Measurements from ENCODE around the gene ZHX3. TPM values are rescaled to one million over a fixed set of nuclear protein-coding genes. Genes with fewer than 3 reads are reported as not detected.

ZHX3 gene
- total and polyA plus RNA-seq, 10 of the 15 experiments (the other 5 are each of a cell fraction or from before 2014, with no cell fraction given): 1.3 to 14.0 (median 5.0) TPM

Small RNA genes lying within 50 kb of the gene (microRNA-seq; reads per million reads assigned to microRNA genes)
- 1.1 reads per million for gene MIR6871

Small RNA genes lying within 50 kb of the gene (small RNA-seq; reads per million reads assigned to genes)
- gene AL022394.1: not detected
- gene MIR6871: not detected
- not detected for gene RN7SL615P

Other genes starting within 250 kb of the ZHX3 start
- gene PLCG1, start 180.2 kb downstream of the ZHX3 start, total RNA-seq (2014; rRNA removed): 48.4 and 55.4 TPM in 2 replicates
- gene PLCG1, start 180.2 kb downstream of the ZHX3 start, total RNA-seq (2014; rRNA removed; fragmentation: Illumina TruSeq; extraction: Trizol): 39.3 and 39.5 TPM in 2 replicates
- 78.6 and 85.4 TPM in 2 replicates for gene PLCG1, start 180.2 kb downstream of the ZHX3 start, total RNA-seq (2021)
- 61.7 and 114 TPM in 2 replicates for gene PLCG1, start 180.2 kb downstream of the ZHX3 start, polyA plus RNA-seq (2011; rRNA removed)
- 29.2 and 51.0 TPM in 2 replicates for gene PLCG1, start 180.2 kb downstream of the ZHX3 start, polyA plus RNA-seq (2014; fragmentation: Illumina TruSeq; extraction: Trizol)
- gene PLCG1, start 180.2 kb downstream of the ZHX3 start, polyA plus RNA-seq (2014; fragmentation: Nextera tagmentation; extraction: Ambion mirVana): 1 to 10 TPM; 2.6 to 3.0 TPM
- 70.4 and 85.0 TPM in 2 replicates for gene PLCG1, start 180.2 kb downstream of the ZHX3 start, polyA plus RNA-seq (2014; rRNA removed)
- gene PLCG1, start 180.2 kb downstream of the ZHX3 start, polyA plus RNA-seq (2016; fragmentation: Nextera tagmentation; extraction: Ambion mirVana): 10 to 100 TPM; 12.8 to 13.0 TPM
- 0.23 and 0.38 TPM in 2 replicates for gene LPIN3, start 23.1 kb upstream of the ZHX3 start, total RNA-seq (2014; rRNA removed)
- 0.18 and 0.28 TPM in 2 replicates for gene LPIN3, start 23.1 kb upstream of the ZHX3 start, total RNA-seq (2014; rRNA removed; fragmentation: Illumina TruSeq; extraction: Trizol)
- gene LPIN3, start 23.1 kb upstream of the ZHX3 start, total RNA-seq (2021): 0.49 and 0.51 TPM in 2 replicates
- 0.37 and 0.65 TPM in 2 replicates for gene LPIN3, start 23.1 kb upstream of the ZHX3 start, polyA plus RNA-seq (2011; rRNA removed)
- 0.17 and 0.53 TPM in 2 replicates for gene LPIN3, start 23.1 kb upstream of the ZHX3 start, polyA plus RNA-seq (2014; fragmentation: Illumina TruSeq; extraction: Trizol)
- under 1 TPM; 0.13 to 0.22 TPM for gene LPIN3, start 23.1 kb upstream of the ZHX3 start, polyA plus RNA-seq (2014; fragmentation: Nextera tagmentation; extraction: Ambion mirVana)
- gene LPIN3, start 23.1 kb upstream of the ZHX3 start, polyA plus RNA-seq (2014; rRNA removed): 0.90 and 1.3 TPM in 2 replicates
- gene LPIN3, start 23.1 kb upstream of the ZHX3 start, polyA plus RNA-seq (2016; fragmentation: Nextera tagmentation; extraction: Ambion mirVana): under 1 TPM; 0.60 to 0.63 TPM
- gene EMILIN3, start 49.1 kb upstream of the ZHX3 start, total RNA-seq (2014; rRNA removed): not detected in 2 replicates
- not detected in 2 replicates for gene EMILIN3, start 49.1 kb upstream of the ZHX3 start, total RNA-seq (2014; rRNA removed; fragmentation: Illumina TruSeq; extraction: Trizol)
- not detected in 2 replicates for gene EMILIN3, start 49.1 kb upstream of the ZHX3 start, total RNA-seq (2021)
- gene EMILIN3, start 49.1 kb upstream of the ZHX3 start, polyA plus RNA-seq (2011; rRNA removed): not detected in 2 replicates
- gene EMILIN3, start 49.1 kb upstream of the ZHX3 start, polyA plus RNA-seq (2014; fragmentation: Illumina TruSeq; extraction: Trizol): not detected in 2 replicates
- gene EMILIN3, start 49.1 kb upstream of the ZHX3 start, polyA plus RNA-seq (2014; fragmentation: Nextera tagmentation; extraction: Ambion mirVana): not detected
- gene EMILIN3, start 49.1 kb upstream of the ZHX3 start, polyA plus RNA-seq (2014; rRNA removed): not detected in 2 replicates
- not detected for gene EMILIN3, start 49.1 kb upstream of the ZHX3 start, polyA plus RNA-seq (2016; fragmentation: Nextera tagmentation; extraction: Ambion mirVana)